H4 (cell line): ENCODE data around the gene PFKFB3. TPM values are rescaled to one million over a fixed set of nuclear protein-coding genes. Genes with fewer than 3 reads are reported as not detected.
"Not testable (repeated sequence)": the region's sequence is repeated elsewhere in the genome, so short reads cannot be mapped to it uniquely, and the experiment has no call there.

Source experiments
- DNase-seq: peaks from one replicate; pipeline ENCODE4 v3.0.0-alpha.2; 2015; ENCODE audit warnings: low spot score
- total RNA-seq: library from RNA; depleted of rRNA; stranded (reverse); fragments of >200 nt; shearing (Covaris generic); gene quantifications from 2 replicates; pipeline ENCODE4 v1.2.3, GENCODE V29; 2014

PFKFB3 gene
- total RNA-seq, 1 experiment from 2014 or later = 11.3 TPM

DNA sequence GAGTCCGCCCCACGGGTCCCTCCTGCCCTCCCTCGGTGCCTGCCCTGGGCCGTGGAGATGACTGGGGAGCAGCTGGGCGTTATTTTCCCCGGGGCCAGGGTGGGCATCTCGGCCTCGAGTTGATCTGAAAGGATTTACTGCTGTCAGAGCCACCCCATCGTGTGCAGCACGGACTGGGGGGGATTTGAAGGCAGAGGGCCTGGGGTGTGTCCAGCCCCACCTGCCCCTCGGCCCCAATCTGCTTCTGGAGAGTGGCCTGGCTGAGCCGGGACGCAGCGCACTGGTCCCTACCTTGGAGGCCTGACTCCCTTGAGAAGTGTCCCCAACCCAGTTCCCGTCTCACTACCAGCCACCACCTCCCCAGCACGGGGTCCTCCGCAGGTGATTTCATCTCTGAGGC, 24.2 kb upstream of the PFKFB3 start:
- DNase-seq = no peak

DNA sequence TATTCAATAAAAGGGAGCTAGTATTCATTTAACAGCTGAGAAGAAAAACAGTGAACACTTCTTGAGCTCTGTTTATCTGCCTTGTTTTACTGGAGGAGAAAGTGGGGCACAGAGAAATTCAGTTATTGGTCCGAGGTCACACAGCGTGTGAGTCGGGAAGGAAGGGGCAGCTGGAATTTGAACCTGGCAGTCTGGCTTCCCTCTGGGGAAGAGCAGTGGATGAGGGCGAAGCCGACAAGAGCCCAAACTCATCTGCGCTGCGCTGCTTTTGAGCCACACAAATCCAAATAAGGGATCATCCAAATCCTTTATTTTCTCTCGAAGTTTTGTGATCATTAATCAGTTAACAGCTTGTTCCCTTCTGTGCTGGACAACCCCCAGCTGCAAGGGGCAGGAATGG, 23.7 kb upstream of the PFKFB3 start:
- no peak for DNase-seq

DNA sequence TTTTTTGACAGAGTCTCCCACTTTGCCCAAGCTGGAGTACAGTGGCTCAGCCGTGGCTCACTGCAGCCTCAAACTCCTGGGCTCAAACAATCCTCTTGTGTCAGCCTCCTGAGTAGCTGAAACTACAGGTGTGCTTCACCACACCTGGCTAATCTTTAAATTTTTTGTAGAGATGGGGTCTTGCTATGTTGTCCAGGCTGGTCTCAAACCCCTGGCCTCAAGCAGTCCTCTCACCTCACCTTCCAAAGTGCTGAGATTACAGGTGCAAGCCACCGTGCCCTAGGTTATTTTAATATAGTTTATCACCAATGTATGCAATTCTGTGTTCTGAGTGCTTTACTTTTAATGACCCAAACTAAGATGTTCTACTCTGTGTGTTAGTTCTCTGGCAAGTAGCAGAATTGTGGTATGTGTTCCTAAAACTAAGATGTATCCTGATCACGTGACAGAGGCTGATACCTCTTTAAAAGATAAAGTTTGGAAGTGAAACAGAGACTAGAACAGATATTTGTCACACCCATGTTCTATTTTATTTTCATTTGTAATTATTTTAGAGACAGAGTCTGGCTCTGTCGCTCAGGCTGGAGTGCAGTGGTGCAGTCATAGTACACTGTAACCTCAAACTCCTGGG, 22.1 kb upstream of the PFKFB3 start:
- DNase-seq = no peak

DNA sequence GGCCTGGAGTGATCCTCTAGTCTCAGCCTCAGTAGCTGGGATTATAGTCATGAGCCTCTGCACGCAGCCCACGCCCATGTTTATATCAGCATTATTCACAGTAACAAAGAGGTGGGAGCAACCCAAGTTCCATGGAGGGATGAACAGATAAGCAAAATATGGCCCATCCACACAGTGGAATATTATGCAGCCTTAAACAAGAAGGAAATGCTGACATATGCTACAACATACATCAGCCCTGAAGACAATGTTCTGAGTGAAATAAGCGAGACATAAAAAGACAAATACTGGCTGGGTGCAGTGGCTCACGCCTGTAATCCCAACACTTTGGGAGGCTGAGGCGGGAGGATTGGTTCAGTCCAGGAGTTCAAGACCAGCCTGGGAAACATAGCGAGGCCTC, 21.5 kb upstream of the PFKFB3 start:
- DNase-seq = no peak

DNA sequence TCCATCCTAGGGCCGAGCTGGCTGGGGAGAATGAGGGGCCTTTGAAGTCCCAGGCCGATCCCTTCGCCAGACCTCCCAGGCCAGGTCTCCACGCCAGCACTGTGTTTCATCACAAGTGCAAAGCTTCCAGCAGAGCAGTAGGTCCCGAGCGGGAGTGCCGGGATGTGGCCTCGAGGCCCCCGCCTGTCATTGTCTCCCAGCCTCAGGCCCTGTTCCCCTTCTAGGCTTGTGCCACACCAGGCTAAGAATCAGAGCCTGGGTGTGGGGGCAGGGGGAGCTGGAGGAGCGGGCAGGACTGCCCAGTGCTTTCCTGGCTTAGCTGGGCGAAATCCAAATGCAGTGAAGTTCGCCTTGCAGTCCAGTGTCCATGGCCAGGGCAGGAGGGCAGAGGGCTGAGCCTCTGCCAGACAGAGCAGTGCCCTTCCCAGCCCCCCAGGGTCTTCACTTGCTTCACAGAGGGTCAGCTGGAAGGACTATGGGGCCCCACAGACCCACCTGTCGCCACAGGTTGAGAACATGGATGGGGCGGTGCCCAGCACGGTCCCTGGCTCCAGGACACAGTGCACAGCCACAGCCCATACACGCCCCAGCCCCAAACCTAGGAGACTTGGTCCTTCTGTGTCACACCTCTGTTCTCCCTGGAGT, 20.2 kb upstream of the PFKFB3 start:
- no peak for DNase-seq

DNA sequence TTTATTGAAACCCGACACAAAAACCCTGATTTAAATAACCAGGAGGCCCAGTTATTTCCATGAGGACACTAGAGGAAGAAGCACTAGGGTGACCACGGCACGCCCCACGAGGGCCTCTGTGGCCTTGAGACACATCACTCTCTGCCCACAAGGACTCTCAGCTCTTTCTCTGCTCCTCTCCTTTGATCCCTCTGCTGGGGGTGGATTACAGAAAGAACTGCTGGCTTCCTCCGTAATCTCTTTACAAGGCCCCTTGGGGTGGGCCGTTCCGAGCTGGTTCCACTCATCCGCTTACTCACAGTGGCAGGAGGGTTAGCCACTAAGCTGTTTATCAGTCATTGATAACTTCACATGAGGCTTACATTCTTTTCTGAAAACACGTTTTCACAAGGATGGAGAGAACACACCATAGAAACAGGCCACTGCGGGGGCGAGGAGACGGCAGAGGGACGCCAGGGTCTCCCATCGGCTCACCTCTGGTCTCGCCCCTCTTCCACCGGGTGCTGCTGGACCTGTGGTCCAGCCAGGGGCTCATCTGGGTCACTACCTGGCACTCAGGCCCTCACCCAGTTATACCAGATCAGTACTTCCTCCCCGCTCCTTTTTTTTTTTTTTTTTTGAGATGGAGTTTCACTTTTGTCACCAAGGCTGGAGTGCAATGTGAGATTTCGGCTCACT, 17.6 kb upstream of the PFKFB3 start:
- no peak for DNase-seq

DNA sequence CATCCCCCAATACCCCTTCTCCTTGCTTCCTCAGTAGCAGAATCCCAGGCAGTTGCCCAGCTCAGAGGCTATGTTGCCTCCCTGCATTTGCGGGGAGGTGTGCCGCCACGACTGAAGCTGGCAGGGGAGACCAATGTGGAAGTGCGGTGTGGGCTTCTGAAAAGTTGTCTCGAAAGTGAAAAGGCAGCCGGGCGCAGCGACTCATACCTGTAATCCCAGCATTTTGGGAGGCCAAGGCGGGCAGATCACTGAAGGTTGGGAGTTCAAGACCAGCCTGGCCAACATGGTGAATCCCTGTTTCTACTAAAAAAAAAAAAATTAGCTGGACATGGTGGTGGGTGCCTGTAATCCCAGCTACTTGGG, 15.9 kb upstream of the PFKFB3 start:
- DNase-seq = no peak

DNA sequence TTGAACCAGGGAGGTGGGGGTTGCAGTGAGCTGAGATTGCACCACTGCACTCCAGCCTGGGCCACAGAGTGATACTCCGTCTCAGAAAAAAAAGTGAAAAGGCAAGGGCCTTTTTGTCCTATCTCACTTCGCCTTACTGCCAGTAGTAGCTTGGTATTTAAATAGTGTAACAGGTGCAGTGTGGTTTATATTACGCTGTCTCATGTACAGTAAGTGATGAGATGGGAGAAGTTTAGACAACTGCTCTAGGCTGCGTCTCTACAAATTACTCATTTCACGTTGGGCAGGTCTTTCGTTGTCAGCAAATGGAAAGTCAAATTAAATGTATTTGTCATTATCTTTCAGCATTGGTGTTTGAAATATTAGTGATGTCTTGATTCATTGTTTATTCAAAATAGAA, 15.5 kb upstream of the PFKFB3 start:
- no peak for DNase-seq

DNA sequence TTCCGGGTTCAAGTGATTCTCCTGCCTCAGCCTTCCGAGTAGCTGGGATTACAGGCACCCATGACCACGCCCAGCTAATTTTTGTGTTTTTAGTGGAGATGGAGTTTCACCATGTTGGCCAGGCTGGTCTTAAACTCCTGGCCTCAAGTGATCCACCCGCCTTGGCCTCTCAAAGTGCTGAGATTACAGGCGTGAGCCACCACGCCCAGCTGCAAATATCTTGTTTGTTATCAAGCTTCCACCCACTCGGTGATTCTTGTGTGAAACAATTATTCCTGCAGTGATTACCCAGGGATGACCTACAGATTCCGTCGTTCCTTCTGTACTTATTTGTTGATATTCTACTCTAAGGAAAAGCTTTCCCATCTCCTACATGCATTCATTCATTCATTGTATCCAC, 12.7 kb upstream of the PFKFB3 start:
- not testable (repeated sequence) for DNase-seq

DNA sequence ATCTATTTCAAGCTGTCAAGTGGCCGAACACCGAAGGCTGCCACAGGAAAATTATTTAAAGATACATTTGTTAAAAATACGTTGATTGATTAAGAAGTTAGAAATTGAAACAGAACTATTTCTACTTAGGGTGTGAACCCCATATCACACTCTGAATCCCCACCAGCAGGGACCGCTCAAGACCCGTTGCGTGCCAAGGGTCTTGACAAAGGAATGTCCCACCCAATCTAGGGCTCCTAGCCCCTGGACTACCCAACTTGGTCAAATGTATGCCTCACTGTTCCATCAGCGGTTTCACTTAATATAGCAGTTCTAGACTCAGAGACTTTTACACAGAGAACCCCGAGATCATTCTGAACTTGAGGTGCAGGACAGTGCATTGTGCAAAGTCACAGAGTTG, 11.6 kb upstream of the PFKFB3 start:
- DNase-seq = no peak

DNA sequence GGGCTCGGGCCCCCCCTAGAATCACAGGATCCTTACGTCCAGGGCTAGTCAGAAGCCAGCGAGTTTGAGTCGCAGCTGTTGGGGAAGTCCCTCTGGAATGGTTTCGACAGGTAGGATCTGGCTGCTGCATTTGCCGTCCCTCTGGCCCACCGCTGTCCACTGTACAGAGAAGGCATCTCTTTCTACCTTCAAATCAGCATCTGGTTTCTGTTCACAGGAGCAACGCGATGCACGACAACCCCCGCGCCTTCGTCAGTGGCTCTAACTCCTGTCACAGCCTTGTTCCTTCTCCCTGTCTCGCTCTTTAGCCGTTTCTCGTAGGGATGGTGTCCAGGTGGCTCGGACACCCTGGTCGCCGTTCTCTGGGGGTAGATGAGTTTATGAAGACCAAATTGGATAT, 11.2 kb upstream of the PFKFB3 start:
- no peak for DNase-seq

DNA sequence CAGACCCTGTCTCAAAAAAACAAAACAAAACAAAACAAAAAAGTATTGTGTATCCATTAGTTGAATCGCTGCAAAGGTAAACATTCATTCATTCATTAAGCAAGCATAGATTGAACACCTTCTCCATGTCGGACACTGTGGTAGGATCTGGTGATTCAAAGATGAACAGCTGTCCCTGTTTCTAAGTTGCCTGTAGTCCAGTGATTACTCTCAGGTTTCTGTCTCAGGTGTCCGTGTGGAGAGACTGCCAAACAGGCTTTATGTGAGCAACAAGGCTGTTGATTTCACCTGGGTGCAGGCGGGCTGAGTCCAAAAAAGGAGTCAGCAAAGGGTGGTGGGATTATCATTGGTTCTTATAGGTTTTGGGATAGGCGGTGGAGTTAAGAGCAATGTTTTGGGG, 9.4 kb upstream of the PFKFB3 start:
- DNase-seq = not testable (repeated sequence)

DNA sequence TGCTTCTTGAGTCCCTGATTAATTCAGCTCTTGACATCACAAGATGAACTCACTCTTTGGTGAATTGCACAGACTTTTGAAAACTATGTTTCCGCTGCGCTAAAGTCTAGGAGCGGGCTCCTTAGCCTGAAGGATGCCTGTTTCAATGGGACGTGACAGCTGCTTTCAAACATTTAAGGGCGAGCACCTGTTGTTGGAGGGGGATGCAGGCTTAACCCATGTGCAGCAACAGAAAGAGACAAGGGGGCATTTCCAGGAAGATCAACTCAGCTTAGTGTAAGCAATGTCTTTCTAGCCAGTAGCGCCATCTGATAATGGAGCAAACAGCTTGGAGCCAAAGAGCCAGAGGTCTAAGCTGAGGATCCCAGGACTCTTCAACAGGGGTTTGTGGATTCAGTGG, 8.4 kb upstream of the PFKFB3 start:
- no peak for DNase-seq

DNA sequence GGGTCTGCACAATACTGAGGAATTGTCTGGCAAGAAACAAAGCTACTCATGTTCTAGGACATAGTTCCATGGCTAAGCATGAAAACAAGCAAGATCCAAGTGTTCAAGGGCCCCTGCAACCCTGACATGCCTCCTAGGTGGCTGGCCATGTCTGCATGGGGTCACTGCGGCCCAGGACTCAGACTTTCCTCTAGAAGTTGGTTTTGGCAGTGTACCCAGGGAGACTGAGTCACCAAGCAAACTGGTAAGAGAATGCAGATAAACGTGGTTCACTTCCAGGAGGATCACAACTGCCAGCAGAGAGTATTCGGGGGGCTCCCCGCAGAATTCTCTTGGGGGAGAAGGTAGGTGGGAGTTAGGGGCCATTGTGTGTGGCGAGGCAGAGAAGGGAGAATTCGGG, 7.4 kb upstream of the PFKFB3 start:
- no peak for DNase-seq

DNA sequence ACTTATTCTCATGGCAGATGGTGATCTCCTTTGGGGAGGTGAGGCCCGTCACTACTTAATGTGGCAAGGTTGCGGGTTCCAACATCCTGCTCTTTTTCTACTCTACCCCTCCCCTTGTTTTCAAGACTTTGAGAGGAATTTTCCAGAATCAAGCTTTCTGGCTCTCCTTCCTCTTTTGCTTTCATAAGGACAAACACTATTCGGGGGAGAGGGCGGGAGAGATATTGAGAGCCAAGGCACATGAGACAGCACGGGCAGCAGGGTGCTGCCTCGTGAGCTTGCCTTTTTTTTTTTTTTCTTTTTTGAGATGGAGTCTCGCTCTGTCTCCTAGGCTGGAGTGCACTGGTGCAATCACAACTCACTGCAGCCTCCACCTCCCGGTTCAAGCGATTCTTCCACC, 6.9 kb upstream of the PFKFB3 start:
- no peak for DNase-seq

DNA sequence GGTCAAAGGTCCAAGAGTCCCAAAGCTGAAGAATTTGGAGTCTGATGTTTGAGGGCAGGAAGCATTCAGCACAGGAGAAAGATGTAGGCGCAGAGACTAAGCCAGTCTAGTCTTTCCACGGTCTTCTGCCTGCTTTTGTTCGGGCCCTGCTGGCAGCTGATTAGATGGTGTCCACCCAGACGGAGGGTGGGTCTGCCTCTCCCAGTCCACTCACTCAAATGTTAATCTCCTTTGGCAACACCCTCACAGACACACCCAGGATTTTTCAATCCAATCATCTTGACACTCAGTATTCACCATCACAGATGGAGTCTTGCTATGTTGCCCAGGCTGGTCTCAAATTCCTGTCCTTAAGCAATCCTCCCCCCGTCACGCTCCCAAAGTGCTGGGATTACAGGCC, 6.2 kb upstream of the PFKFB3 start:
- DNase-seq = not testable (repeated sequence)

DNA sequence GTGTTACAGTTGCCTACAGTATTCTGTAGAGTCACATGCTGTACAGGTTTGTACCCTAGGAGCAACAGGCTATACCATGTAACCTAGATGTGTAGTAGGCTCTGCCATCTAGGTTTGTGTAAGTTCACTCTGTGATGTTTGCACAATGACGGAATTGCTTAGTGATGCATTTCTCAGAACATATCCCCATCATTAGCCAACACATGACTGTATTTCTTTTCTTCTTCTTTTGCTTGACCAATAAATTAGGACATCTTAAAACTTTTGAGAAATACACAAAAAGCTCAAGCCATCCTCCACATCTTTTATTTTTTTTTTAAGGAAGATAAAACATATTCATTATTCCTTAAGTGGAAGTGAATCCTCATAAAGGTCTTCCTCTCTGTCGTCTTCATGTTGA, 5.4 kb upstream of the PFKFB3 start:
- DNase-seq = no peak

DNA sequence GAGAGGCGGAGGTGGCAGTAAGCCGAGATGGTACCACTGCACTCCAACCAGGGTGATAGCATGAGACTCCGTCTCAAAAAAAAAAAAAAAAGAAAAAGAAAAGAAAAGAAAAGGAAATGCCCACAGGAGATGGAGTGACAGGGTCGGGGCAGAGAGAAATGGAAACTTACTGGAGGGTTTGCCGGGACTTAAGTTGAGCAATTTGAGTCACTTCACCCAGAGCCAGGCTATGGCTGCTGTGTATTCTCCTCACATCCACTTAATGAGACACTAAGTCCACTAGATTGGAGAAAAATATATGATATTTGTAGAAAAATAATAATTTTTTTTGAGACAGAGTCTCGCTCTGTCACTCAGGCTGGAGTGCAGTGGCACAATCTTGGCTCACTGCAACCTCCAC, 4.6 kb upstream of the PFKFB3 start:
- DNase-seq = no peak

DNA sequence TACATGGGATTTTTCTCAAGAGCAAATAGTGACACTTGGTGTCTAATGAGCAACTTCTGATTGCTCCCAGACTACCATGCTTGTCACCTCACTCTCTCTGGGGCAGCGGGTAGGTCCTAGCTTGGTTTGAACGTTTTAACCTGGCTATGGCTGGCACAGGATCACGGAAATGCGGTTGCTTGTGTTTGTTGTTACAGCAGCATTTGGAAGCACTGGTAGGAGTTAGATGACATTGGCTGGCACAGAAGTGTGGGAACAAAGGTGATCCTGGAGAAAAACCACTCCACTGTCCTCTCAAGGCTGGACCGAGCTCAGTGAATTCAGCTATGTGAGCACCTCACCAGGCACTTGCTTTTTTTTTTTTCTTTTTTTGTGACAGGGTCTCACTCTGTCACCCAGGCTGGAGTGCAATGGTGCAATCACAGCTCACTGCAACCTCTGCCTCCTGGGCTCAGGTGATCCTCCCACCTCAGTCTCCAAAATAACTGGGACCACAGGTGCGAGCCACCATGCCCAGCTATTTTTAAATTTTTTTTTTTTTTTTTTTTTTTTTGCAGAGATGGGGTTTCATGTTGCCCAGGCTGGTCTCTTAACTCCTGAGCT, 3.5 kb upstream of the PFKFB3 start:
- DNase-seq = no peak

DNA sequence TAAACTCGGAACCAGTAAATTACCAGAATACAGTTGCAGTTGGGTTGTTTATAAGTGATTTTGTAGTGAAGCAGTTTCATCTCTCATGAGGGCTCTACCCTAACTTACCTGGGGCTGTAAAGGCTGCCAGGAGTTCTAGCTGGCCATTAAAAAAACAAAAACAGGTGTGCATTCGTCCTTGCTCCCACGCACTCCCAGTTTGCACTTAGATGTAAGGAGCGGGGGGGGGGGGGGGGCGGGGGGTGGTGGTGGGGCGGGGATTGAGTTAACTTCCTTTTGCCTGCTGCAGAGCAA, 2.3 kb upstream of the PFKFB3 start:
- DNase-seq = no peak

DNA sequence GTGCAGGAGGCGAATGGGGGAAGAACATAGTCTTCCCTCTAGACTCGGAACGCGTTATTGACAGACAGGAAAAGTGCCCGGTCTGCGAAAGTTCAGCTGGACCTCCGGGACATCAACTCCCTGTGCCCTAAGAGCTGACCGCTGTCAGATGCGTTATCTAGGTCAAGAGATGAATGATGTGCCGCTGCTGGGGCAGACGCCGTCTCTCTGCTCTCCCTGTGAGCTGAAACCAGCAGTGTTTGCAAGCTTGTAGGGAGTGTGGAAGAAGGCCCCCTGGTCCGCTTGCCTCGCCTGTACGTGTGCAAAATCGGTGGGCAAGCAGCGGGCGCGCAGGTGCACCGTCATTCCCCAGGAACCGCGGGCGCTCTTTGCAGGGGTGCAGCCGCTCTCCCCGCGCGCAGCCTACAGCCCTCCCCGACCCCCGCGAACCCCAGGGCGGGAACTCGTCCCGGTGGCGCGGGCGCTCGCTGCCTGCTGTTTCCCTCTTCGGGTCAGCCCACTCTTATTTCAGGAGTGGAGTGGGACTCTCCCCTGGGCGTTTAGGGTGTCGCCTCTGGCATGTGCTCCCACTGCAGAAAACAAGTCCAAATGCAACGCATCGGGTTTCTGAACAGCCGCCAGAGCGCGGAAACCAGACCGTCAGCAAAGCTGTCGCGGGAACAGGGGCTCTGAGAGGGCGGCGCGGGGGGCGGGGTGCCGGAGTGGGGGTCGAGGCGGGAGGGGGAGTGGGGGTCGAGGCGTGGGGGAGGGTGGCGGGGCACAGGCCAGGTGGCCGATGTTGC, 1.8 kb upstream of the PFKFB3 start:
- DNase-seq = no peak

DNA sequence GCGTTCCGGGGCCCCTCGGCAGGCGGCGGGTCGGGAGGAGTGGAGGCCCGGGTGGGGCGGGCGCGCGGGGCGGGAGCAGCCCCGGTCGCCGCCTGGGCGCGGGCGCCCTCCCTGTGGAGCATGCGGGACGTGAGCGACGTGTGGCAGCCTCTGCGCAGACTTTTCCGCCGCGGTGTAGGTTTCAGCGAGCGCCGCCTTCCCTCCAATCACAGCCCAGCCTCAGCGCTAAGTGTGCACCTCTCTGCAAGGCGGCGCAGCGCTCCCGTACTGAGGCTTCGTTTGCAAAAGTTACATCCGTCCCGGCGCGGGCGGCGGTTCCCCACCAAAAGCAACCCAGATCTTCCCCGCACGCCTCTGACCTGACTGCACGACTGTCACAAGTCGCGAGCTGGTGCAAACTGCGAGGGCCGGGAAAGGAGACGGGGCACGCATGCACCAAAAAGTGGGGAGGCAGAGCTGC, 1.2 kb upstream of the PFKFB3 start:
- DNase-seq = no peak
